HL-60 (cell line): Measurements from ENCODE around the gene IQGAP1.

Source experiments
- DNase-seq, 2 experiments: peaks; one replicate each; pipeline ENCODE4 v3.0.0-alpha.2; 2010 to 2020; ENCODE audit warnings: low read depth in 1 of 2, low spot score in 1 of 2
- H3K27ac ChIP-seq: fragments of 250-450 bp; sonication (Bioruptor Pico); replicated peaks from 2 replicates; pipeline ENCODE4 v1.5.1; 2020; ENCODE audit warnings: mild to moderate bottlenecking, moderate library complexity
- H3K27me3 ChIP-seq: fragments of 250-450 bp; sonication (Bioruptor Pico); 2 replicates; pipeline ENCODE4 v1.5.1; 2021; ENCODE audit warnings: mild to moderate bottlenecking, moderate library complexity; ENCODE audit not compliant: insufficient read depth, poor library complexity, severe bottlenecking
- H3K4me3 ChIP-seq: replicated peaks from 2 replicates; pipeline ENCODE4 v1.5.1; 2011; ENCODE audit warnings: mild to moderate bottlenecking, control low read depth, low read length; ENCODE audit not compliant: insufficient read depth
- GABPA ChIP-seq: IDR thresholded peaks from 2 replicates; pipeline ENCODE4 v1.6.1; 2012; ENCODE audit warnings: low read depth
- POLR2AphosphoS5 ChIP-seq: IDR thresholded peaks from 2 replicates; pipeline ENCODE4 v1.6.1; 2012; ENCODE audit warnings: low read depth
- REST ChIP-seq: IDR thresholded peaks from 2 replicates; pipeline ENCODE4 v1.6.1; 2012; ENCODE audit warnings: low read depth; ENCODE audit not compliant: insufficient replicate concordance
- SPI1 ChIP-seq: IDR thresholded peaks from 2 replicates; pipeline ENCODE4 v1.6.1; 2012; ENCODE audit warnings: low read depth, mild to moderate bottlenecking, borderline replicate concordance
- TF ChIP-seq, protein P1 (sequence below): IDR thresholded peaks from one replicate; pipeline ENCODE4 v1.5.1; 2011; ENCODE audit warnings: low read length, control low read depth, inconsistent platforms; ENCODE audit not compliant: insufficient read depth

IQGAP1 gene

DNA sequence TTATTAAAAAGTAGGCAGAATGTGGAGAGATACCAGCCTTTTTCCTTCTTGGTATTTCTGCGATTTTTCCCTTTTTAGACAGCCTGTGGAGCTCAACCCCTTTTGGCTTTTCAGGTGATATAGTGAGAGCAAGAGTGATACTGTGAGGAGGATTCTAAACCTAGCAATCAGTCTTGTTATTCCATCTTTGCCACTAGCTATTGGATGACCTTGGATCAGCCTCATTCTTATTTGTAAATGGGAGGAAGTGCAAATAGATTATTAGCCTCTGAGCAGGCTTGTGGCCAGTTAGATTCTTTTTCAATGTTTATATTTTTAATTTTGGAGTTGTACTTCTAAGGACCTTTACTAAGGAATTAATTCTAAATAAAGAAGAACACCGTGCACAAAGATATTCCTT is 34.0 kb downstream of the IQGAP1 start:
- Histone ChIP-seq H3K27ac (no peak overlapping the region), H3K4me3 (no peak overlapping the region), H3K27me3 (no peaks in the 10 kb centered on the region)
- no peak for DNase-seq
- TF ChIP-seq, protein P1, sequence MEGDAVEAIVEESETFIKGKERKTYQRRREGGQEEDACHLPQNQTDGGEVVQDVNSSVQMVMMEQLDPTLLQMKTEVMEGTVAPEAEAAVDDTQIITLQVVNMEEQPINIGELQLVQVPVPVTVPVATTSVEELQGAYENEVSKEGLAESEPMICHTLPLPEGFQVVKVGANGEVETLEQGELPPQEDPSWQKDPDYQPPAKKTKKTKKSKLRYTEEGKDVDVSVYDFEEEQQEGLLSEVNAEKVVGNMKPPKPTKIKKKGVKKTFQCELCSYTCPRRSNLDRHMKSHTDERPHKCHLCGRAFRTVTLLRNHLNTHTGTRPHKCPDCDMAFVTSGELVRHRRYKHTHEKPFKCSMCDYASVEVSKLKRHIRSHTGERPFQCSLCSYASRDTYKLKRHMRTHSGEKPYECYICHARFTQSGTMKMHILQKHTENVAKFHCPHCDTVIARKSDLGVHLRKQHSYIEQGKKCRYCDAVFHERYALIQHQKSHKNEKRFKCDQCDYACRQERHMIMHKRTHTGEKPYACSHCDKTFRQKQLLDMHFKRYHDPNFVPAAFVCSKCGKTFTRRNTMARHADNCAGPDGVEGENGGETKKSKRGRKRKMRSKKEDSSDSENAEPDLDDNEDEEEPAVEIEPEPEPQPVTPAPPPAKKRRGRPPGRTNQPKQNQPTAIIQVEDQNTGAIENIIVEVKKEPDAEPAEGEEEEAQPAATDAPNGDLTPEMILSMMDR, result no peak
- TF ChIP-seq SPI1 (no peak), POLR2AphosphoS5 (no peak), GABPA (no peak), REST (no peak)

DNA sequence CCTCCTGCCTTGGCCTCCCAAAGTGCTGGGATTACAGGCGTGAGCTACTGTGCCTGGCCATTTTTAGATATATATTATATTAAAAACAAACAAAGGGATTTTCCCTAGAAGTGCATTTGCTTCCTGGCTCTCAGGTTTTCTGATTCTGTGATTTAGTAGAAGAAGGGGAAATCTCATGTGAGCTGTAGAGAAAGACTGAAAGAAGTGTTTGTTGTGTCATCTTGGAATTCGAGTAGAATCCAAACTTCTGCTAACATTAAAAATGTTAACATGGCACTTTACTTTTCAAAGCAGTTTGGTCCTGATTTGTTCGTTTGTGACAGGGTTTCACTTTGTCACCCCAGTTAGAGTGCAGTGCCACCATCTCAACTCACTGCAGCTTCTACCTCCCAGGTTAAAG is 34.9 kb downstream of the IQGAP1 start:
- H3K27ac ChIP-seq, result no peak overlapping the region
- TF ChIP-seq SPI1, result no peak
- no peak for TF ChIP-seq GABPA
- TF ChIP-seq REST, result no peak
- TF ChIP-seq, protein P1, result no peak
- no peak for TF ChIP-seq POLR2AphosphoS5
- no peak for DNase-seq
- H3K4me3 ChIP-seq, result no peak overlapping the region
- no peaks in the 10 kb centered on the region for H3K27me3 ChIP-seq

- no peak for DNase-seq
- Histone ChIP-seq H3K27ac (no peak overlapping the region), H3K27me3 (no peaks in the 10 kb centered on the region), H3K4me3 (no peak overlapping the region)
- TF ChIP-seq REST (no peak), GABPA (no peak), SPI1 (no peak), POLR2AphosphoS5 (no peak)
- TF ChIP-seq, protein P1, result no peak
Observed at GRCh38 chr15:90423801-90424319, 35.8 kb downstream of the IQGAP1 start.
